ENCODE data around the gene GABRP.

The GABRP gene

DNA sequence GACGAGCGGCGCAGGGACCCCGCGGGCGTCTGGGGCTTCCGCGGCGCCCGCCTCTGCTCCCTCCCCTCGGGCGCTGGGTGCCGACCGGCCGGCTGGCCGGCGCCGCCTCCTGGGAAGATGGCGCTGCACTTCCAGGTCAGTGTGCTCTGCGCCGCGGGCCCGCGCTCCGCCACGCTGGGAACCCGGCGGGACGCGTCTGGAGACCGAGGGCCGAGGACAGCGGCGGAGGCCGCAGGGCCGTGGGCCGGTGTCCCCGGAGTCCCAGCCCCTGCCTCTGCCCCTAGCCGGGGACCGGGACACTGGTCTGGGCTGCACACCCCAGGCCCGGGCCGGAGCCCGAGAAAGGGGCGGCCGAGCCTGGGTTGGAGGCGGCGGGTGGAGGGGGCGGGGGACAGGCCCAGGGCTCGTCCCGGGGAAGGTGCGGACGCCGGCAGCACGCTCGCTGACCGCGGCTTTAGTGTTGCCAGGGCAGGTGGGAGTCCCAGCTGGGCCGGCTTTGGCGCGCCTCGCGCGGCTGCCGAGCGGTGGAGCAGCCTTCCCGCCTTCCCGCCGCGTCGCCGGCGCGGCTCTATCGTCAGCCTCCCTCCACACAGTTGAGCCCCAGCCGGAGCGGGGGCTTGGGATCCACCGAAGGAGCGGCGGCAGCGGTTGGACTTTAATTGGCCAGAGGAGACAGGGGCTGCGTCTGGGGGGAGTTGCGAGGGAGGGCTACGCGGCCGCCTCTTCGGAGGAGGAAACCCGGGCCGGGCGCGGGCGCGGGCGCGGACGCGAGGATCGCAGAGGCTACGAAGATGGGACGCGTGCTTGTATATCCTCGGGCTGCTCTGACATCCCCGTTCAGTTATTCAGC is 78.6 kb downstream of the GABRP start, which contains the start of gene RANBP17:
TSS of gene RANBP17 (plus strand) at position 102 of the 850 bp plus-strand sequence.
- TF ChIP-seq ISL1 (CRISPR knock-in tag; IDR thresholded peaks at IDR 0.05) (no peak), ZNF565 (CRISPR knock-in tag; conservative IDR thresholded peaks at IDR 0.05; ENCODE audit: low read depth) (no peak), ESRRG (CRISPR knock-in tag; IDR thresholded peaks at IDR 0.05) (no peak), BACH2 (CRISPR knock-in tag; IDR thresholded peaks at IDR 0.05; ENCODE audit: borderline replicate concordance) (no peak), ZFP3 (CRISPR knock-in tag; IDR thresholded peaks at IDR 0.05) (no peak), CSDC2 (CRISPR knock-in tag; IDR thresholded peaks at IDR 0.05) (no peak)
- TF ChIP-seq, protein P1, sequence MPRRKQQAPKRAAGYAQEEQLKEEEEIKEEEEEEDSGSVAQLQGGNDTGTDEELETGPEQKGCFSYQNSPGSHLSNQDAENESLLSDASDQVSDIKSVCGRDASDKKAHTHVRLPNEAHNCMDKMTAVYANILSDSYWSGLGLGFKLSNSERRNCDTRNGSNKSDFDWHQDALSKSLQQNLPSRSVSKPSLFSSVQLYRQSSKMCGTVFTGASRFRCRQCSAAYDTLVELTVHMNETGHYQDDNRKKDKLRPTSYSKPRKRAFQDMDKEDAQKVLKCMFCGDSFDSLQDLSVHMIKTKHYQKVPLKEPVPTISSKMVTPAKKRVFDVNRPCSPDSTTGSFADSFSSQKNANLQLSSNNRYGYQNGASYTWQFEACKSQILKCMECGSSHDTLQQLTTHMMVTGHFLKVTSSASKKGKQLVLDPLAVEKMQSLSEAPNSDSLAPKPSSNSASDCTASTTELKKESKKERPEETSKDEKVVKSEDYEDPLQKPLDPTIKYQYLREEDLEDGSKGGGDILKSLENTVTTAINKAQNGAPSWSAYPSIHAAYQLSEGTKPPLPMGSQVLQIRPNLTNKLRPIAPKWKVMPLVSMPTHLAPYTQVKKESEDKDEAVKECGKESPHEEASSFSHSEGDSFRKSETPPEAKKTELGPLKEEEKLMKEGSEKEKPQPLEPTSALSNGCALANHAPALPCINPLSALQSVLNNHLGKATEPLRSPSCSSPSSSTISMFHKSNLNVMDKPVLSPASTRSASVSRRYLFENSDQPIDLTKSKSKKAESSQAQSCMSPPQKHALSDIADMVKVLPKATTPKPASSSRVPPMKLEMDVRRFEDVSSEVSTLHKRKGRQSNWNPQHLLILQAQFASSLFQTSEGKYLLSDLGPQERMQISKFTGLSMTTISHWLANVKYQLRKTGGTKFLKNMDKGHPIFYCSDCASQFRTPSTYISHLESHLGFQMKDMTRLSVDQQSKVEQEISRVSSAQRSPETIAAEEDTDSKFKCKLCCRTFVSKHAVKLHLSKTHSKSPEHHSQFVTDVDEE (CRISPR knock-in tag; IDR thresholded peaks at IDR 0.05): no peak
- peak; percentile 94 for ATAC-seq

DNA sequence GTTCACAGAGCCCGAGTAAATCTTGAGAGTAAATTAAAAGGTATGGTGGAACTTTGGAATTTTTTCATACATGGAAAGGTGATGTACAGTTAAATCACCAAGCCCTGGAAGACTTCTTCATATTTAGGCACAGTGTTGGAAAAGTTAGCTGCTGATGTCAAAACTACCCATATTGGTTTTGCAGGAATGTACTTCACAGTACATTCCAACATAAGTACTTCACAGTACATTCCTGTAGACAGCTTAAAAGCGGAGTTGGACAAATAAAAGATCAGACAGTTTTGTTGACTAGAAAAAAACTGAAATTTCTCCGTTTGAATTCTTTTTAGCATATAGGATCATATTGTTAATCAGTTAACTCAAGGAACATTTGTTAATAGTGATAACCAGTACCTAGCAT is 80.1 kb downstream of the GABRP start:
- no peak for TF ChIP-seq RARB (CRISPR knock-in tag; IDR thresholded peaks at IDR 0.05)
- no peak for TF ChIP-seq TCF4 (CRISPR knock-in tag; IDR thresholded peaks at IDR 0.05; ENCODE audit: borderline replicate concordance)
- ATAC-seq: no peak
